GM20000 (cell line): ENCODE results near the gene XXYLT1.

Experiments
- DNase-seq: peaks from one replicate; pipeline ENCODE4 v3.0.0; 2012; ENCODE audit warnings: low spot score
- CTCF ChIP-seq: IDR thresholded peaks from 2 replicates; pipeline ENCODE4 v1.5.1; 2012; ENCODE audit warnings: mild to moderate bottlenecking, control low read depth; ENCODE audit errors: extremely low read depth, missing control alignments

The XXYLT1 gene

GRCh38 chr3:195142519-195142918, 128.4 kb downstream of the XXYLT1 start:
- TF ChIP-seq CTCF: no peak

GRCh38 chr3:195140816-195141793, 129.9 kb downstream of the XXYLT1 start:
- DNase-seq: no peak
- no peak for TF ChIP-seq CTCF

More at GRCh38 chr3:195142519-195142918, 128.4 kb downstream of the XXYLT1 start:
- no peak for DNase-seq

GRCh38 chr3:195140410-195140809, 130.5 kb downstream of the XXYLT1 start:
- TF ChIP-seq CTCF: no peak

GRCh38 chr3:195139876-195140240, 131.1 kb downstream of the XXYLT1 start:
- TF ChIP-seq CTCF: no peak
- no peak for DNase-seq

More at GRCh38 chr3:195140410-195140809, 130.5 kb downstream of the XXYLT1 start:
- no peak for DNase-seq

GRCh38 chr3:195139091-195139875, 131.7 kb downstream of the XXYLT1 start:
- TF ChIP-seq CTCF: no peak
- DNase-seq: peak; percentile 59

GRCh38 chr3:195137638-195138588, 133.0 kb downstream of the XXYLT1 start:
- no peak for DNase-seq
- no peak for TF ChIP-seq CTCF
